Stimulated activated CD8-positive, alpha-beta memory T cell treated with anti-CD3 and anti-CD28 coated beads, Interleukin-7, amount 100 ng/mL, for 24 hours (primary cell): ENCODE measurements around the gene PIGR.

Experiments
- DNase-seq: peaks from one replicate; pipeline ENCODE4 v3.0.0-alpha.2; 2020; ENCODE audit warnings: low read depth

Gene PIGR

DNA sequence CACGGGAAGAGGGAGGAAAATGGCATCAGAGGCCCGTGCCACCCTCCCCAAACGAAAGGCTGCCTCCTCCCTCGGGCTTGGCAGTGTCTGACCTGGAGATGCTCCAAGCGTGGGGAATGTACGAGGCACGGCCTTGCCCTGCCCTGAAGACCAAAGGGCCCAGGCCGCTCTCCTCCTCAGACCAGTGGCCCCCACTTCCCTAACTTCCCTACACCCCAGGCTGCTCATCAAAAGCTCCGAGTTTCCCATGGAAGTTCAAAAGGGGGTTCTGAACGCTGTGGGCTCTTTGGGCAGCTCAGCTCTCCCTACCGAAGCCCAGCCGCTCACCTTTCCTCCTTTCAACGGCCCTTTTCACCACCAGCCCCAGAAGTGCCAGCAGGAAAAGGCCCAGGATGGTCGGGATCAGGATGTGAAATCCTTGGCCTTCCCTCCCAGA, 36.4 kb downstream of the PIGR start:
- no peak for DNase-seq

DNA sequence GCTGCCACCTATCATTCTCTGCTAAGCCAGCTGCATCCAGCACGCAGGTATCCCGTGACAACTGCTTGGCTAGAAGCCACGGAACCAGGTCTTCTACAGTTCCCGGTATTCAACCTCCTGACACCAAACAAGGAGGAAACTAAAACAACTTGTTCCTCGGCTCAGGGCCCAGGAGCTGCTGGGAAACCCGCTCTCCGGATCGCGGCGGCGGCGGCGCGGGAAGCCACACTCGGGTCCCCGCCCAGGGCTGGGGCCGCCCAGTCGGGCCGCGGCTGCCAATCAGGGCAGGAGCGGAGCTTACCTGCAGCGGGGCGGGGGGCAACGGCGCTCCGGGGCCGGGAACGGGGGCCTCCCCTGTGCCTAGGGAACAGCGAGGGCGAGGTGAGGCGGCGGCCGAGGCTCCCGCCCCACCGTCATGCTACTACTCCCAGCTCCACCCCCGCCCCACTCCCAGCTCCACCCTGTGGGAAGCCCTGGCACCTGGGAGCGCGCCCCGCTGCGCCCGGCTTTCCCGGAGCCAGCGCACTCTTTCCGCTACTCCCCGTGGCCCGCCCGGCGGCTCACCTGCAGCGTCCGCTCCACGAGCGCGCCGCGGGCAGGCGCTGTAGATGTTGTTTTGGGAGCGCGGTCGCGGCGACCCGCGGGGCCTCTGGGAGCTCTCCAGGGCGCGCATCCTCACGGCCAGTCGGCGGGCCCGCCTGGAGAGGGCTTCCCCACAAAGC, 36.9 kb downstream of the PIGR start:
- DNase-seq = no peak

DNA sequence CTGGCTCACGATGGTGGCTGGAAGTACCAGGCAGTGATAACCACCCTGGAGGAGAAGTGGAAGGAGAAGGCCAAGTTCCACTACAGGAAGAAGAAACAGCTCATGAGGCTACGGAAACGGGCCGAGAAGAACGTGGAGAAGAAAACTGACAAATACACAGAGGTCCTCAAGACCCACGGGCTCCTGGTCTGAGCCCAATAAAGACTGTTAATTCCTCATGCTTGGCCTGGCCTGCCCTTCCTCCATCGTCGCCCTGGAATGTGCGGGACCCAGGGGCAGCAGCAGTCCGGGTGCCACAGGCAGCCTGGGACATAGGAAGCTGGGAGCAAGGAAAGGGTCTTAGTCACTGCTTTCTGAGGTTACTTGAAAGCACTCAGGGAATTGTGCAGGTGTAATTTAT, 38.2 kb downstream of the PIGR start:
- no peak for DNase-seq

DNA sequence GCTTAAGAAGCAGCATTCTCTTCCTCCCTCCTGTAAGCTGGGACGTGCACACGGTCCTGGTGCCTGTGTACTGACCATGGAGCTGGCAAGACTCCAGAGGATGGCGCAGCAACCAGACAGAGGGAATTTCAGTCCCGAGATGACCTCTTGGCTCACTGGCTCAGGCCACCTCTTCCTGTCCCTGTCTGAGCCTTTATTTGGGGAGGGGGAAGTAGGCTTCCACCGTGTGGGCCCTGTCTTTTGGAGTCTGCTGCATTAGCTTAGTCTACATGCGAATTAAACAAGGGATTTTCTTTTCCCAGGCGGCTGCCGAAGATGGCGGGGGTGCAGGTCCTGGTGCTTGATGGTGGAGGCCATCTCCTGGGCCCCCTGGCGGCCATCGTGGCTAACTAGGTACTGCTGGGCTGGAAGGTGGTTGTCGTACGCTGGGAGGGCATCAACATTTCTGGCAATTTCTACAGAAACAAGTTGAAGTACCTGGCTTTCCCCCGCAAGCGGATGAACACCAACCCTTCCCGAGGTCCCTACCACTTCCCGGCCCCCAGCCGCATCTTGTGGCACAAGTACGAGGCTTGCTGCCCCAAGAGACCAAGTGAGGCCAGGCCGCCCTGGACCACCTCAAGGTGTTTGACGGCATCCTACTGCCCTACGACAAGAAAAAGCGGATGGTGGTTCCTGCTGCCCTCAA, 38.8 kb downstream of the PIGR start:
- no peak for DNase-seq

DNA sequence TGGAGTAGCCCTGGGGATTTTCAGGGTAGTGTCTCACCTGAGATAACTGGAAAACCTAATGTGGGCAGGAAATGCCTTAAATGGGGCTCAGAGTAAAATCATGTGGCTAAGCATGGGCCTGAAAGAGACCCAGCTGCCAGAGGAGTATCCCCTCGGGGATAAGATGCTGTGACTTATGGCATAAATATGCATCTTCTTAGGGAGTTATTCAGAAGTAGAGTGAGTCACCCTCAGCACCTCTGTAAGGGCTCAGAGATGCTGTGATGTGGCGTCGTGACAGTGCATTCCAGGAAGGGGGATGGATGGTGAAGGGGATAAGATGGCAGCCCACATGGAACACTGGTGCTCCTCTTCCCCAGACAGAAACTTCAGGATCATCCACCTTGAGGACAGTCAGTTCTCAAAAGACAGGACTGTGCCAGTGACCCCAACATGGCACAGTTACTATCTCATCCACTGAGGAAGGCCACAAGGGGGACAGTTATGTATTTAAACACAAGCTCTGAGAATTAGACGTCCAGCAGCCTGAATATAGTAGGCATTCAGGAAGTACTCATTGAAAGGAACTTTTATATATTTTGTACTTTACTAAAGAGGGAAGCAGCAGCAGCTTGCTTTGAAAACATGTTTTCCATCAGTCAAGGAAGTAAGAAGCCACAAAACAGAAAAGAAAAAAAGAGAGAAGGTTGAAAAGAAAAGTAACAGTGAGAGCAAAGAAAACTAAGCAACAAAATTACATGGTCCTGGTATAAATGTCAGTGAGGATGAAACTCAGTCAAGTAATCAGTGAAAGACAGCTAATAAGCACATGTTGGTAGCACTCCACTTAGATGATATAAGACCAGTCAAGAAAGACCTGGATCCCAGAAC, 40.7 kb downstream of the PIGR start:
- no peak for DNase-seq

DNA sequence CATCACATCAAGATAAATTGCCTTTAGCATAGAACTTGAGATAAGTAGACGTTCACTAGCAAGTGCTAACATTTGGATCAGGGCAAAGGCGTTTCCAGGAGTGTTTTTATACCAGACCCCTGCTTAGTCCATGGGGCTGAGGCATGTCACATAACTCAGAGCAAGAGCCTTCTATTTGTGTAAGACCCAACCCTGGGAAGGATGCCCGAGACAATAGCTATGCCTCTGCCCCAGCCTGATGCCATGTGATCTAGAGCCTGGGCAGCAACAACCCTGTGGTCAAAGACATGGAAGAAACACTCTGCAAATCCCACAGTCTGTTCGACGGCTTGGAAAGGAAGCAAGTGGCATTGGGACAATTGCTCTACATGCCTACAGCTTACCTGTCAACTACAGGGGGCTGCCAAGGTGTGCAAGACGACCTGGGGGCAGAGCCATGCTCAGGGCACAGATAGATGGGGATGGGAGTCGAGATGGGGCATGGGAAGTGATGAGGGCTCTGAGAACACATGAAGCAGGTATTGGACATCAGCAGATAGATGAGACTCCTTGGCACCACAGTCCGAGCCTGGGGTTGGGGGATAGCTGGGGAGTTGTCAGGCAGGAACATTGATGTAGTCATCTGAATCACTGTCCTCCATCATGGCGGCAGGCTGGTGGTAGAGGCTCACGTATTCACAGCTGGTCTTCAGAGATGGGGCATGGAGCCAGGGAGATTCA, 41.7 kb downstream of the PIGR start:
- DNase-seq = no peak

DNA sequence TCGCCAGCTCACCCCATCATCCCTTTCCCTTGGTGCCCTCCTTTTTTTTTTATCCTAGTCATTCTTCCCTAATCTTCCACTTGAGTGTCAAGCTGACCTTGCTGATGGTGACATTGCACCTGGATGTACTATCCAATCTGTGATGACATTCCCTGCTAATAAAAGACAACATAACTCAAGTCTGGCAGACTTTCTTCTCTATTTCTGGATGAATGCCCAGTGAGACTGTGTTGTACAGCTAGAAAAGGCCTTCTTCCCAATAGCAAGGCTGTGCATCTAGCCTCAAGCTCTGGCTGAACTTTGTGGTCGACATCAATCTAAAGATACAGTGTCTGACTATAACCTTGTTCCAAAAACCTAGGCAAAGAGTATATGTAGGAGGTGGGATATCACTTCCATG, 42.6 kb downstream of the PIGR start:
- no peak for DNase-seq

DNA sequence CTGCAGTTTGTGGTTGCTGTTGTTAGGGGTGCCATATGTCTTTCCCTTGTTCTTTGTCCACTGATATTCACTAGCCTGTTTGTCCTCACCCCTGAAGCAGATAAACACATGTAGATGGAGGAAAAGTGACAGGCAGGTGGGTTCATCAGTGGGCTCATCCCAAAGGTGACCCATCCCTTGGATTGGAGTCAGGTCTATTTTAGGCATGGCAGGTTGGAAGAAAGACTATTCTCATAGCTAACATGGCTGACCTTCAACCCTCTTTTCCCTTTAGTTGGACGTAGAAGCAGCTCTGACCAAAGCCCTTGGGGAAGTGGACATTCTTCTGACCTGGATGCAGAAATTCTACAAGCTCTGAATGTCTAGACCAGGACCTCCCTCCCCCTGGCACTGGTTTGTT, 43.6 kb downstream of the PIGR start:
- no peak for DNase-seq

DNA sequence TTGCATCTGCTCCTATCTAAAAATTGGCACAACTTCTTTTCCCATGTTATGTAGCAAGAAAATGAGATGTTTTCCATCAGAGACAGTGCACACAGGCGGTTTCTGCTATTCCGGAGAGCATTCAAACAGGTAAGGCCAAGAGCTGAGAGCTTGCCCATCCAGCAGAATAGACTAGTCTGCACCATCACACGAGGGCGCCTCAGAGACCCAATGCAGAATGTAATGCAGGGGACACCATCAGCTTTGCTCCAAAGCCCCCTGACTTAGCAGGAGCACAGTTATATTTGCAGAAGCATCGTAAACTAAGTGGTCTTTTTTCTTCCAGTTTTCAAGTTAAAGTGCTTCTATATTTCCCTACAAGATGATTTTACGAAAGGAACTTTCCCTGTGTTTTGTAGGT, 44.3 kb downstream of the PIGR start:
- DNase-seq = no peak

DNA sequence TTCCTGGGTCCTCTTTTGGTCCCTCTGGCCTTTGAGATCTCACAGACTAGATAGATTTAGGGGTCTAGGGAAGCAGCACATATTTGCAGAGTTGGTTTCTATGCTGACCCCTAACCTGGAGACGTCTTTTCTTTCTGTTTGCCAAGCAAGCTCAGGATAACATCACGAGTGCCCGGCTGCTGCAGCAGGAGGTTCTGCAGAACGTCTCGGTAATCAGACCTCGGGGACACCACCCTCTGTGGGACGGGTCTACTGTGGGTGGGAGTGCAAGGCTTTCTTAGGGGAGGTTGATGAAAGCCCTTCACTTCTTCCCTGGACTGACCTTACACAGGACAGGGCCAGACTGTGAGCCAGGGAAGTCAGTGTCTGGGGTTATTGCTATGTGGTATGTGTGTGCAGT, 46.1 kb downstream of the PIGR start:
- no peak for DNase-seq

DNA sequence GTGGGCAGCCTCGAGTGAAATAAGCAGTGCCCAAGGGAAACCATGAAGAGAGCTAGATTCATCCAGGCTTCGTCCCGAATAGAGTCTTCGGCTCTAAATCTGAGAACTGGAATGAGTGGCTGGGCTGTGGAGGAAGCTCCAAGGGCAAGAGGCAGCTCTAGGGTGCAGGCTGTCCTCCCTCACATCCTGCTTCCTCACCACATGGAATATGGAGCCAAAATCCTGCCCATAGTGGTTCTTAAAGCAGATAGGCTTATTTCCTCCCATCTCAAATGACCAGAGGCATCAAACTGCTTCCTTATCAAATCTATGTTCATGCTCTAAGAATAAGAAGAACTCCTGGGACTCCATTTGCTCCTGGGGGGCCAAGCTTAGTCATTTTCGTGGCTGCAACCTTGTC, 46.5 kb downstream of the PIGR start:
- DNase-seq = no peak

DNA sequence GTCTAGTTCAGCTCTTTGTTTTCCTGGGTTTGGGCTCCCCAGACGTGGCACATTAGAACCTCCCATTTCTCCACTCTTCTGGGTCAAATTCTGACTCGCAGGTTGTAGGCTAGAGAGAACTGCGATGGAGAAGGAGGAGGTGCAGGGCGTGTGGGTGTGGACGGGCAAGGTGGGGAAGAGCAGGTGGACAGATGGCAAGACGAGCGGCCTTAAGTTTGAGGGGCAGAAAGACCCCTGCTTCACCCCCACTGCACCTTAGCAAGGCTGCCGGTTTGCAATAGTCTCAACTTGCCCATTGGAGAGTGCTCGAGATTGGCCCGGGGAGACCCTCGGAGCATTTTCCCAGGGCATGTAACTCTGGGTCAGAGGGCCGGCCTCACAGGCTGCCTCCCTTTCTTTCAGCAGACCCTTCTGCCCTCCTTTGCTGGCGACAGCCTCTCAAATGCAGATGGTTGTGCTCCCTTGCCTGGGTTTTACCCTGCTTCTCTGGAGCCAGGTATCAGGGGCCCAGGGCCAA, 47.3 kb downstream of the PIGR start:
- DNase-seq = no peak

DNA sequence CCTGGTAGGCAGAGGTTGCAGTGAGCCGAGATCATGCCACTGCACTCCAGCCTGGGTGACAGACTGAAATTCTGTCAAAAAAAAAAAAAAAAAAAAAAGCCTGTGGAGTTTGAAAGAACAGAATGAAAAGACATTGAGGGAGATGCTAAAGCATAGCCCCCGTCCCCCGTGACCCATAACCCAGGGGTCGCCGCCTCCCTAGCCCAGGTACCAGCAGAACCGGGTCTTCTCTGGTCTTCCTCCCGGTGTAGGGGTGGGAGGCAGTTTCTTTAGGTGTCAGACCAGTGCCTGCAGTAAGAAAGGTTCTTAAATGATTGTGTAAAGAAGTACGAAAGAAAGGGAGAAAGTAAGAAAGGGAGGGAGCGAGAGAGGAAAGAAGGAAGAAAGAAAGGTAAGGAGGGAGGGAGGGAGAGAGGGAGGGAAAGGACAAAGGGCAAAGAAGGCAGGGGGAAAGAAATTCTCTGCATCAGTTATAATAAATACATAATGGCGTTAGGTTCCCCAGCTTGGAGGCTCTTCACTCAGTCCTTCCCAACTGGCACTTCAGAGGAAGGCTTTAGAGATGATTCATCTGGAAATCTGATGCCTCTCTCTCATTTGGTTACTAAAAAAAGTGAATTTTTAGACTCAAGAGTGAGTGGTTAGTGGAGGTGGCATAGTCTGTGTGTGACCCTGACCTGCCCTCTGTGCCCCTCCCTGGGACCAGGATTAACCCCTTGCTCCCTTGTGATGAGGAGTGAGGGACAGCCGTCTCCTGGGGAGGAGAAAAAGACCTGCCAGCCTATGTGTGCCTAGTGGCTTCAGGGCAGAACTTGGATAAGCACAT, 48.0 kb downstream of the PIGR start:
- no peak for DNase-seq

DNA sequence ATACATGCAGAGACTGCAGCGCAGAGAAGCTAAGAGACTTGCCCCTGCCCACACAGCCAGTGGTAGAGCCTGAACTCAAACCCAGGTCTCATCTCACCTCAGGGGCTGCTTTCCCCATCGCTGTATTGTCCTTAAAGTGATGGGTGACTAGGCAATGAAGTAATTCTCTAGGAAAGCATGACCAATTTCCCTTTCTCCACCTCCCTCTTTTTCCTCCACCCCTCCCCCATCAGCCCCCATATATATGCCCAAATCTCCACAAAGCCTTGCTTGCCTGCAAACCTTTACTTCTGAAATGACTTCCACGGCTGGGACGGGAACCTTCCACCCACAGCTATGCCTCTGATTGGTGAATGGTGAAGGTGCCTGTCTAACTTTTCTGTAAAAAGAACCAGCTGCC, 49.1 kb downstream of the PIGR start, which contains the start of gene IL24:
TSS of gene IL24 (plus strand) at position 269 of the 400 bp plus-strand sequence. CDS start 390 bp downstream, outside the sequence.
- no peak for DNase-seq

DNA sequence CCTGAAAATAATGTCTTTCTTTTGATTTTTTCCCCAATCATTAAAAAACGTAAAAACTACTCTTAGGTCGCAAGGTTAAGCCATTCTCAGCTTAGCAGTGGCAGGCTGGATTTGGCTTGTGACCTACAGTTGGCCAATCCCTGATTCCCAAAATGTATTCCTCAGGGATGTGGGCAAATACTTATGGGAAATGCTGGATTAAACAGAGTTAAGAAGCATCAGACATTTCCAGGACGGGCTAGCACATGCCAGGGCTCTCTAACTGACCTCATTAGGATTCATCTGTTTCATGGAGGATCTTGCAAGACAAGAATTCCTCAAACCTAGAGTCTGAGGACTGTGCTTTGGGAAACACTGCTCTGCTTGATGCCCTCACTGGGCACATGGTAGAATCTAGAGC, 50.0 kb downstream of the PIGR start:
- DNase-seq = no peak

DNA sequence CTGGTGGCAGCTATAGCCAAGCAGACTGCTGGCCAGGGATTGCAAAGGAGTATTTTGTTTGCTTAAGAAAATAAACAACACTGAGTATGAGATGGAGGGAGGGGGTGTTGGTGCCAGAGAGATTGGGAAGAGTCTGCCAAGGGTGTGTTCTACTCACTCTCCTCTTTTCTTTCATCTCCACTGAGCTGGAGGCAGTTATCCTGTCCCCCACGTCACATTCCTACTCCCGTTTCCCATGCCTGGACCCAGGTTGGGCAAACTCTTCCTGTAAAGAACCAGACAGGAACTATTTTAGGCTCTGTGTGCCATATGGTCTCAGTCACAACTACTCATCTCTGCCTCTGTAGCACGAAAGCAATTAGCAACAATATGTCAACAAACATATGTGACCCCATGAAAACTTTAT, 50.4 kb downstream of the PIGR start:
- DNase-seq = no peak

DNA sequence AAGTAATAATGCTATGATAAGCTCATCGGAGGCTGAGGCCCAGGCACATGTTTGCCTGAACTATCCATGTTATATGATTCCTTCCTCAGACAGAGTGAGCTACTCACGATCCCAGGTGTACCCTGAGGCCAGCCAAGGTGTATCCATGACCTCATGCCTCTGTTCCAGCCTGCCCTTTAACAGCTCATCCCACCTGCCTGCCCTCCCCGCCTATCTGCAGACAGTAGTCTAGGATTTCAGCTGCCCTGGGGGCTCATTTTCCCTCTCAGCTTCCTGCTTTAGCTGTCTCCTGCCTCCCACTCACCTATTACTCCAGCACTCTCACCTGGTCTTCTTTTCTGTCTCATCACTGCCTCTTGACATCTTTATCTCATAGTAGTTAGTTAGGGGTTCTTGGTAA, 50.9 kb downstream of the PIGR start:
- no peak for DNase-seq

DNA sequence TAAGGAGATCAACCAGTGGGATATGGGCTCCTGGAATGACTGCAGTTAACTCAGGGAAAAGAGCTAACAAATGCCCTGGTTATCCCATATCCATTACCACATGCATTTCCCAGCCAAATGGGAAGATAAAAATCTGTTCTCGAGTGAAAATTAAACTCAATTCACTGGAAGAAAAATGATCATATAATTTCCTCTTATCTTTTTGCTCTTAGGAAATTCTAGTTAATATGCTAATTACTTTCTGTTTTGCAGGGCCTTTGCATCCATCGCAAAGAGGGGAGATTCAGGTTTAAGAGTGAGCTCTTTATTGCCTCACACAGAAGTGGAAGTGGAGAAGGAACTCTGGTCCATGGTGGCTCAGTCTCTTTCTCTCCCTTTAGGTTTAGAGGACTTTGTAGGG, 52.9 kb downstream of the PIGR start:
- no peak for DNase-seq

DNA sequence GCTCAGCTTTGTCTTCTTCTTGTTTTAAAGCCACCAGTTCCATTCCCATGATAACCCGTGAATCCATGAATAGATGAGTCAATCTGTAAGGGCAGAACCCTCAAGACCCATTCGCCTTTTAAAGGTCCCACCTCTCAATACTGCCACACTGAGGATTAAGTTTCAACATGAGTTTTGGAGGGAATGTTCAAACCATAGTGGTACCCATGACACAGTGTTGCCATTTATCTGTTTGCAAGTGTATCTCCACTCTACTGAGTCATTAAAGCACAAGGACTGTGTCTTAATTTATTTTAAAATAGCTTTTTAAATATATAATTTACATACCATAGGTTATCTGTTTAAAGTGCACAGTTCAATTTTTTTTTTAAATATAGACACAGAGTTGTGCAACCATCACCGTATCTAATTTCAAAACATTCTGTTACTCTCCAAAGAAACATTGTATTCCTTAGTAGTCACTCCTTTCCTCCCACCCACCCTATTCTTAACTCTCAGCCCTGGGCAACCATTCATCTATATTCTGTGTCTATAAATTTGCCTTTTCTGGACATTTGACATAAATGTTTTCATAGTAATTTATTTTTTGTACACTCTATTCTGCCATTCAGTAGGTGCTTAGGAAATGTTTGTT, 53.8 kb downstream of the PIGR start:
- DNase-seq = no peak

DNA sequence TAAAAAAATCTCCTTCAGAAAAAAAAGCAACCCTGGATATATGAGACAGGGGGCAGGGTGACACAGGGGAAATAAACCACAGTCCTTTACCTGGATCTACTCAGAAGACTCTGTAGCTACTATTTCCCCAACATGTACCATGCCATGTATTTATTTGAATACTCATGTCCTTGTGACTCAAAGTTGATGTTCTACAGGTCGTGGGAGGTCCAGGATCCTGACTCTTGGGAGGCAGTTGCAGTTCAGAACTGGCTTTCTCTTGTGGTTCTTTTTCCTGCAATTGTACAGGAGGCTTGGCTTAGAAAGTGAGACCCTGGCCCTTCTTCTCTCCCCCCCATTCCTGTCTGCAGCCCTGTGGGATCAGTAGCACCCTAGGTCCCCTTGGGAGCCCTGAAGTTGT, 54.9 kb downstream of the PIGR start:
- DNase-seq = no peak
